C4-2B (cell line): ENCODE results near the gene RALBP1.

Experiments used
- H3K27ac ChIP-seq: fragments of 450-650 bp; 2 replicates; pipeline ENCODE4 v1.5.1; 2017
- ZFX ChIP-seq: fragments of 450-650 bp; IDR thresholded peaks from 2 replicates; pipeline ENCODE4 v1.6.1; 2017
- TF ChIP-seq, protein P1 (sequence below): fragments of 450-650 bp; conservative IDR thresholded peaks from 2 replicates; pipeline ENCODE4 v1.5.1; 2017; ENCODE audit warnings: mild to moderate bottlenecking

The RALBP1 gene

GRCh38 chr18:9568186-9568585 is 92.9 kb downstream of the RALBP1 start:
- TF ChIP-seq, protein P1, sequence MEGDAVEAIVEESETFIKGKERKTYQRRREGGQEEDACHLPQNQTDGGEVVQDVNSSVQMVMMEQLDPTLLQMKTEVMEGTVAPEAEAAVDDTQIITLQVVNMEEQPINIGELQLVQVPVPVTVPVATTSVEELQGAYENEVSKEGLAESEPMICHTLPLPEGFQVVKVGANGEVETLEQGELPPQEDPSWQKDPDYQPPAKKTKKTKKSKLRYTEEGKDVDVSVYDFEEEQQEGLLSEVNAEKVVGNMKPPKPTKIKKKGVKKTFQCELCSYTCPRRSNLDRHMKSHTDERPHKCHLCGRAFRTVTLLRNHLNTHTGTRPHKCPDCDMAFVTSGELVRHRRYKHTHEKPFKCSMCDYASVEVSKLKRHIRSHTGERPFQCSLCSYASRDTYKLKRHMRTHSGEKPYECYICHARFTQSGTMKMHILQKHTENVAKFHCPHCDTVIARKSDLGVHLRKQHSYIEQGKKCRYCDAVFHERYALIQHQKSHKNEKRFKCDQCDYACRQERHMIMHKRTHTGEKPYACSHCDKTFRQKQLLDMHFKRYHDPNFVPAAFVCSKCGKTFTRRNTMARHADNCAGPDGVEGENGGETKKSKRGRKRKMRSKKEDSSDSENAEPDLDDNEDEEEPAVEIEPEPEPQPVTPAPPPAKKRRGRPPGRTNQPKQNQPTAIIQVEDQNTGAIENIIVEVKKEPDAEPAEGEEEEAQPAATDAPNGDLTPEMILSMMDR: no peak
- no peak for TF ChIP-seq ZFX
- no peak overlapping the region for H3K27ac ChIP-seq

DNA sequence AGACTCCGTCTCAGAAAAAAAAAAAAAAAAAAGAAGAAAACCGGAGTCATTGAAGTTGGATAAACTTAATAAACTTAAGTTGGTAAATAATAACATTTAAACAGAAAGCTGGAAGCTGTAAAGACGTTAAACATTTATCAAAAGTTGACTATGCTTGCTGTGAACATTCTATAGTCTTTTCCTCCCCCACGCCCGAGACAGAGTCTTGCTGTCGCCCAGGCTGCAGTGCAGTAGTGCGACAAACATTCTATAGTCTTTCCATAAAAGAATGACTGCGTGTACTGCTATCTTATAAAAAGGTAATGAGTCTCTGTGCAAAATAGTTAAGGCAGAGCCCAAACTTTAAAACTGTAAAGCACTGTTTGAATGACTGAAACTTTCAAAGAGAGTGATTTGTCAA is 93.9 kb downstream of the RALBP1 start:
- no peak overlapping the region for H3K27ac ChIP-seq
- TF ChIP-seq, protein P1: no peak
- no peak for TF ChIP-seq ZFX

DNA sequence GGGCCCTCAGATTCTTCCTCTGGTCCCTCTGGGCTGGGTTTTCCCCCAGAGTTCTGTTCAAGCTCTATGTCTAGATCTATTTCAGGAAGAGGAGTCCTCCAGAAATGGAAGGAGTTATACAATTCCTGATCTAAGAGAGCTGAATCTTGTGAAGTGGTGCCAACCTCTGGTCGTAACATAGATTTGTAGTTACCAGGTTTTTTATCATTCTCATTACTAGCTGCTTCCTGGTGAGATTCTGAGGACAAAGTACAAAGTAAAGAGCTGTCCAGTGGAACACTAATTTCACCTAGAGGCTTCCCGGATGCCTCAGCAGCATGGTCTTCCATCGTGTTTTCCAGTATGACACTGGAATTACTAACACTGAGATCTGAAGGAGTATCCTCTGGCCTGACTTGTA is 94.9 kb downstream of the RALBP1 start:
- no peak overlapping the region for H3K27ac ChIP-seq
- TF ChIP-seq, protein P1: no peak
- TF ChIP-seq ZFX: no peak

DNA sequence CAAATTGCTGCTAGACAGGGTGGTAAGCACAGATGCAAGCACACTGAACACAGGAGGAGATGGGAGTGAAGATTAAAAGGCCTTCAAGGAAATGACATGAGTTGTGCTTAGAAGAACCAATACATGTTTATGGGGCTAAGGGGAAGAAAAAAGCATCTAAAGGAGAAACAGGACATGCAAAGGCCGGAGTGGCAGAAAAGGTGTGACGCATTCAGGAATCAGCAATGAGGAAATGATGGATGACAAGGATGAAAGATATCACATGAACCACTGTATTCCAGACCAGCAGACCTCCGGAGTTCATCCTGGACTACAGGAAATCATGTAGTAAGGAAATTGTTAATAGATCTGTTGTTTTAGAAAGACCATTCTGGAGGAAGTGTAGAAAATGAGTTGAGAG is 96.2 kb downstream of the RALBP1 start:
- TF ChIP-seq, protein P1: no peak
- no peak for TF ChIP-seq ZFX
- no peak overlapping the region for H3K27ac ChIP-seq

- H3K27ac ChIP-seq: no peak overlapping the region
- TF ChIP-seq, protein P1: no peak
- no peak for TF ChIP-seq ZFX
Observed at GRCh38 chr18:9574473-9575115, 99.3 kb downstream of the RALBP1 start.

- no peak overlapping the region for H3K27ac ChIP-seq
- TF ChIP-seq, protein P1: peak; percentile 97
- TF ChIP-seq ZFX: no peak
Observed at GRCh38 chr18:9575558-9575957, 100.2 kb downstream of the RALBP1 start.

- TF ChIP-seq, protein P1: no peak
- no peak for TF ChIP-seq ZFX
- H3K27ac ChIP-seq: no peak overlapping the region
Observed at GRCh38 chr18:9577361-9577760, 102.0 kb downstream of the RALBP1 start.
